Sigmoid colon (tissue), 7 donors: ENCODE measurements around the gene GMDS. TPM values are rescaled to one million over a fixed set of nuclear protein-coding genes. Genes with fewer than 3 reads are reported as not detected.
"Not testable (repeated sequence)": the region's sequence is repeated elsewhere in the genome, so short reads cannot be mapped to it uniquely, and the experiment has no call there.

Source experiments
- DNase-seq: peaks from one replicate; pipeline ENCODE4 v3.0.0-alpha.2; 2019
- H3K27ac ChIP-seq, 4 donors: fragments of 200-600 bp; sonication (generic); one replicate each; pipeline ENCODE4 v1.5.1; 2016 to 2019; ENCODE audit warnings: mild to moderate bottlenecking in 1 of 4
- H3K27me3 ChIP-seq, 3 donors: fragments of 200-600 bp; sonication (generic); one replicate each; pipeline ENCODE4 v1.5.1; 2019; ENCODE audit warnings: mild to moderate bottlenecking in 1 of 3
- H3K36me3 ChIP-seq, 4 donors: fragments of 200-600 bp; sonication (generic); one replicate each; pipeline ENCODE4 v1.5.1; 2016 to 2019
- H3K4me1 ChIP-seq, 4 donors: fragments of 200-600 bp; sonication (generic); one replicate each; pipeline ENCODE4 v1.5.1; 2017 to 2019
- H3K4me3 ChIP-seq, 4 donors: fragments of 200-600 bp; sonication (generic); one replicate each; pipeline ENCODE4 v1.5.1; 2017 to 2019; ENCODE audit warnings: mild to moderate bottlenecking in 2 of 4, moderate library complexity in 1 of 4
- H3K9me3 ChIP-seq, 4 donors: fragments of 200-600 bp in 3 of 4; sonication (generic) in 3 of 4; one replicate each; pipeline versions ENCODE4 v1.5.1 to v1.6.1; 2013 to 2019
- CTCF ChIP-seq, 4 experiments: fragments of 450-650 bp in 3 of 4; fragments of 200-600 bp in 1 of 4; IDR thresholded peaks; one replicate each; pipeline ENCODE4 v1.5.1; 2016 to 2019; ENCODE audit warnings: antibody characterized with exemption in 4 of 4, mild to moderate bottlenecking in 3 of 4, moderate library complexity in 2 of 4
- EP300 ChIP-seq, 4 donors: sonication (generic); formaldehyde crosslinking; IDR thresholded peaks; one replicate each; pipeline ENCODE4 v1.6.1; 2017; ENCODE audit warnings: antibody characterized with exemption in 4 of 4
- POLR2A ChIP-seq, 2 donors: fragments of 450-650 bp; IDR thresholded peaks; one replicate each; pipeline ENCODE4 v1.6.1; 2016; ENCODE audit warnings: antibody characterized with exemption in 2 of 2, mild to moderate bottlenecking in 2 of 2, moderate library complexity in 2 of 2
- POLR2AphosphoS5 ChIP-seq, 4 donors: sonication (generic); formaldehyde crosslinking; IDR thresholded peaks; one replicate each; pipeline ENCODE4 v1.6.1; 2017; ENCODE audit warnings: antibody characterized with exemption in 4 of 4
- WGBS, 2 donors: extraction: QIAGEN DNeasy Blood & Tissue Kit; methylation state at CpG; one replicate each; pipeline ENCODE4 v1.1.7; 2013; 5-methylcytosine and 5-hydroxymethylcytosine counted together
- intact Hi-C: fragments of 100-400 bp; cut with DNase I; formaldehyde crosslinking; loops from one replicate; pipeline ENCODE4 v1.15.1; 2023
- polyA plus RNA-seq, 3 donors: library from polyadenylated mRNA; stranded (reverse); fragments of 200-250 nt; gene quantifications; one replicate each; pipeline ENCODE4 v1.2.3, GENCODE V29; 2013
- total RNA-seq, 4 donors: library from RNA; depleted of rRNA; stranded (reverse); fragments of >200 nt; gene quantifications; one replicate each; pipeline ENCODE4 v1.1.0, GENCODE V29; 2016
- donor health status: healthy with polysubstance abuse.
- donor health status: Bipolar disorder and iron deficiency.
- donor health status: healthy.

The GMDS gene
- total and polyA plus RNA-seq, 7 donors = 3.1 to 173 (median 9.4) TPM

GRCh38 chr6:1698527-1698926 is 546.9 kb downstream of the GMDS start:
- intact Hi-C loops = no loop called here
- 90 to 93% methylated on average over 11 of the region's 11 CpGs for WGBS, 2 donors
- no peak for DNase-seq

DNA sequence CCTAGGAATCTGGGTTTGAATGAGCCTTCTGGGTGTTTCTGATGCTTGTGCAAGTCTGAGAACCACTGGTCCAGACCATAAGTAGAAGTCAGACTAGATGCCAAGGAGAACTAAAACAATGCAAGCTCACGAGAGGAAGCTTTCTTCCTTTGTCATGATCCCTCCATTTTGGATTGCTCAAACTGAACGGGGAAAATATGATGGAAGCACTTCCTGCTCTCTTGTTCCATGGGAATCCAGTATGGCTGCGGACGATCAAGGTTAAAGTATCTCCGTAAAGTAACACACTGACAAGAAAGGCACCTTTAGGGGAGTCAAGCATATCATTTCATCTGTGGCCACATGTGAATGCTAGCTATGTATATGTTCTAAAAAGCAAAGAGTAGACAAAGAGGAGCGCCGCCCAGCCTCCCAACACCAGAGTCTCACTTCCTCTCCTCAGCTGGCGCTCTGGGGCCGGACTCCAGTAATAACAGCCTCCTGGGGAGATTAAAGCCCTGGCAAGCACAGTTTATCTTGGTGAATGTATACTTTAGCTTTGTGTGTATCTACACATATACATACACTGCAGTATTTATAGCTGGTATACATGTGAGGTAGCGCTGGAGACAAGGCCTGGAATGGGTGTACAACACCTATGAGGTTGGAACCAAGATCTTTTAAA is 547.6 kb downstream of the GMDS start:
- TF ChIP-seq EP300 (IDR thresholded peaks at IDR 0.05) (no peak), CTCF (IDR thresholded peaks at IDR 0.05) (no peak), POLR2A (IDR thresholded peaks at IDR 0.05) (no peak), POLR2AphosphoS5 (IDR thresholded peaks at IDR 0.05) (no peak)
- no peak for DNase-seq
- Histone ChIP-seq H3K4me1 (peaks cover 0 to 19% (median 16%) of the 10 kb centered on the region in 4 donors), H3K4me3 (no peak overlapping the region), H3K27me3 (no peaks in the 10 kb centered on the region), H3K27ac (no peak overlapping the region), H3K9me3 (no peaks in the 10 kb centered on the region), H3K36me3 (no peaks in the 10 kb centered on the region)
- intact Hi-C loops = no loop called here
- WGBS, 2 donors = 95 to 96% methylated on average over 10 of the region's 10 CpGs

More at GRCh38 chr6:1698527-1698926, 546.9 kb downstream of the GMDS start:
- Histone ChIP-seq H3K27me3 (no peaks in the 10 kb centered on the region), H3K27ac (no peak overlapping the region), H3K4me3 (no peak overlapping the region), H3K36me3 (no peaks in the 10 kb centered on the region), H3K4me1 (peaks cover 0 to 24% (median 18%) of the 10 kb centered on the region in 4 donors), H3K9me3 (no peaks in the 10 kb centered on the region)
- no peak for TF ChIP-seq POLR2A (IDR thresholded peaks at IDR 0.05)
- no peak for TF ChIP-seq EP300 (IDR thresholded peaks at IDR 0.05)
- no peak for TF ChIP-seq CTCF (IDR thresholded peaks at IDR 0.05)
- TF ChIP-seq POLR2AphosphoS5 (IDR thresholded peaks at IDR 0.05) = no peak

GRCh38 chr6:1696463-1696850 is 548.9 kb downstream of the GMDS start:
- TF ChIP-seq POLR2AphosphoS5 (IDR thresholded peaks at IDR 0.05) = no peak
- no peak for TF ChIP-seq EP300 (IDR thresholded peaks at IDR 0.05)
- TF ChIP-seq CTCF (IDR thresholded peaks at IDR 0.05) = no peak
- no peak for TF ChIP-seq POLR2A (IDR thresholded peaks at IDR 0.05)
- Histone ChIP-seq H3K4me1 (peaks cover 0 to 6% (median 4%) of the 10 kb centered on the region in 4 donors), H3K36me3 (no peaks in the 10 kb centered on the region), H3K27ac (no peak overlapping the region), H3K27me3 (no peaks in the 10 kb centered on the region), H3K4me3 (no peak overlapping the region), H3K9me3 (no peaks in the 10 kb centered on the region)
- intact Hi-C loops = no loop called here
- no peak for DNase-seq
- 86 to 89% methylated on average over 6 of the region's 6 CpGs for WGBS, 2 donors

DNA sequence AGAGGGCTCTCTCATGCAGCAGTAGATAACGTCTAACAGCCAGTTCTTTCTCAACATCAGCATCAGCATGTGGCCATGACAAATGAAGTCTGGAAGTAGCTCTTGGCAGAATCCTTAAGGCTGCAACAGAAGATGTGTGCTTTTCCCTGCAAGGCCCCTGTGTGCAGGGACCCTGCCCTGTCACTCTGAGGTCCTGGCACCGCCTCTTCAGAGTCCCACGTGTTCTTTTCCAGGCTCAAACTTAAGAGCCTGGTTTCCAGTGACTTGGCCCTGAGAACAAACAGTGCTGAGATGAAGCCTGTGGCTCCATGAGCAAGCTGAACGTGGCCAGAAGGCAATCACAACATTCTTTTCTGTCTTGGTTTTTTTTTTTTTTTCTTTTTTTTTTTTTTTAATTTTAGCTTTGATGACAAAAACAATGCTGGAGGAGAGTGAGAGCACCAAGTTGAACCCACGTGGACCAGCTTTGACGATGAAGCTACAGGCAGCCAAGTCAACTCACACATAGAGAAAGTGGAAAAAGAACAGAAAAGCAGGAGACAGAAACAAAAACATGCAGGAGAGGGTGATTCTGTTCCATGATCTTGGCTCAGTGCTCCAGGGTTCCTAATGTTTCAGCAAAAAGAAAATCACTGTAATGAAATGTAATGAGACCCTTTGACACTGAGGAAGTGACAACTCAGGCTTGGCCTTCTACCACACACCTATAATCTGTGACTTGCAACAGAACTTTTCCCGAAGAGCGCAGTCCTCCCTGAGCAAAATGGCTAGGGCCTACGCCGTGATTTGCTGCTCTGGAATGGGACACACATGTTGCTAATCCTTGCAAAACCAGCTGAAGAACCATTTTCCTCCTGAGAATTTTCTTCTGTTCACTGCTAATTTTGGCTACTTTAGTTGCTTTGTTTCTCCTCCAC is 549.6 kb downstream of the GMDS start:
- H3K4me3 ChIP-seq = no peak overlapping the region

DNA sequence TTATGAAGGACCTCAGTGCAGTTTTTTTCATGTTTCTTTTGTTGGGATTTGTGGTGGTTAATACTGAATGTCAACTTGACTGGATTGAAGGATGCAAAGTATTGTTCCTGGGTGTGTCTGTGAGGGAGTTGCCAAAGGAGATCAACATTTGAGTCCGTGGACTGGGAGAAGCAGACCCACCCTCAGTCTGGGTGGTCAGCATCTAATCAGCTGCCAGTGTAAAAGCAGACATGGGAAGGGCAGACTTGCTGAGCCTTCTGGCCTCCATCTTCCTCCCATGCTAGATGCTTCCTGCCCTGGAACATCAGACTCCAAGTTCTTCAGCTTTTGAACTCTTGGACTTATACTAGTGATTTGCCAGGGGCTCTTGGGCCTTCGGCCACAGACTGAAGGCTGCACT is 553.6 kb downstream of the GMDS start:
- H3K27me3 ChIP-seq, intact Hi-C loops, DNase-seq, H3K9me3 ChIP-seq, H3K36me3 ChIP-seq, H3K4me3 ChIP-seq, H3K27ac ChIP-seq, H3K4me1 ChIP-seq: not testable (repeated sequence)
- 83 to 94% methylated on average over 2 of the region's 2 CpGs for WGBS, 2 donors

More for the DNA sequence above, 549.6 kb downstream of the GMDS start:
- TF ChIP-seq POLR2A (IDR thresholded peaks at IDR 0.05) = no peak
- TF ChIP-seq POLR2AphosphoS5 (IDR thresholded peaks at IDR 0.05) = no peak
- TF ChIP-seq CTCF (IDR thresholded peaks at IDR 0.05) = no peak
- 87 to 89% methylated on average over 10 of the region's 10 CpGs for WGBS, 2 donors
- Histone ChIP-seq H3K9me3 (no peaks in the 10 kb centered on the region), H3K27me3 (no peaks in the 10 kb centered on the region), H3K27ac (no peak overlapping the region), H3K36me3 (no peaks in the 10 kb centered on the region), H3K4me1 (no peaks in the 10 kb centered on the region)
- no peak for DNase-seq
- intact Hi-C loops = no loop called here

DNA sequence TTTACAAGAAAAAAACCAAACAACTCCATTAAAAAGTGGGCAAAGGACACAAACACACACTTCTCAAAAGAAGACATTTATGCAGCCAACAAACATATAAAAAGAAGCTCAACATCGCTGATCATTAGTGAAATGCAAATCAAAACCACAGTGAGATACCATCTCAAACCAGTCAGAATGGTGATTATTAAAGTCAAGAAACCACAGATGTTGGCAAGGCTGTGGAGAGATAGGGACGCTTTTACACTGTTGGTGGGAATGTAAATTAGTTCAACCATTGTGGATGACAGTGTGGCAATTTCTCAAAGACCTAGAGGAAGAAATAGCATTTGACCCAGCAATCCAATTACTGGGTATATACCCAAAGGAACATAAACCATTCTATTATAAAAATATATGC is 554.7 kb downstream of the GMDS start:
- H3K4me1 ChIP-seq, intact Hi-C loops, DNase-seq, H3K9me3 ChIP-seq, H3K36me3 ChIP-seq, H3K4me3 ChIP-seq, H3K27ac ChIP-seq, H3K27me3 ChIP-seq: not testable (repeated sequence)
- 75 to 86% methylated on average over 2 of the region's 2 CpGs for WGBS, 2 donors
